ENCODE results near the gene CELA2A. TPM values are rescaled to one million over a fixed set of nuclear protein-coding genes. Genes with fewer than 3 reads are reported as not detected.

Gene CELA2A
- total and polyA plus RNA-seq, 2 donors (not counting 3 experiments of a cell fraction or from before 2014, with no cell fraction given) = not detected

DNA sequence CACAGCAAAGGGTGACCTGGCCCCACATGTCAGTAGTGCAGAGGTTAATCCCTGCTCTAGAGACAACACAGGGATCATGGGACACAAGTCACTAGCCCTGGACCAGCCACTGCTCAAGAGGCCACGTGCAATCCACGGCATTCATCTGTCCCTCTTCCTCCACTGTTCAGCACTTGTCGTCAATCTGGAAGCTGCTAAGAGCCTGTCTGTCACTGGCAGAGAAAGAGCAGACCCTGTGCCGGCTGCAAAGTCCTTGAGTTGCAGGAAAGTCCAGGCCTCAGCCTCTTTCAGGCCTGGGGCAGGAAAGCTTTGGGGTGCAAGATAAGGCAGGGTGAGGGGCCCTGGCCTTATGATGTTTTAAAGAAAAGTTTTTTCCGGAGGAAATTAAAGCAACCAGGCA, 36.1 kb downstream of the CELA2A start:
- ChIA-PET CTCF (no interaction called here), POLR2A (no interaction called here)
- Histone ChIP-seq H3K4me2 (ENCODE audit: insufficient read depth, low read length) (no peak overlapping the region), H3K4me1 (ENCODE audit: control insufficient read depth, extremely low read depth, insufficient read depth, low read length) (peaks cover 7% of the 10 kb centered on the region), H3K36me3 (ENCODE audit: control insufficient read depth in 2 of 2, extremely low read depth in 1 of 2, insufficient read depth in 2 of 2, low read length in 2 of 2) (peaks cover 0 to 3% of the 10 kb centered on the region in 2 experiments), H2AFZ (ENCODE audit: low read depth, low read length) (no peak overlapping the region), H3K27ac (ENCODE audit: insufficient read depth, low read depth, low read length) (no peak overlapping the region), H3K9me1 (replicated peaks; ENCODE audit: control insufficient read depth, extremely low read depth, insufficient read depth, low read length) (no peaks in the 10 kb centered on the region), H3K9me3 (replicated peaks; ENCODE audit: control insufficient read depth, insufficient read depth, low read length) (no peaks in the 10 kb centered on the region), H3K27me3 (ENCODE audit: control insufficient read depth in 2 of 2, insufficient read depth in 2 of 2, low read length in 2 of 2) (no peaks in the 10 kb centered on the region), H3K4me3 (replicated peaks in 1 of 3; ENCODE audit: insufficient read depth in 1 of 3, low read depth in 1 of 3, low read length in 3 of 3) (no peak overlapping the region), H3K9ac (replicated peaks; ENCODE audit: extremely low read depth, insufficient read depth, low read length) (no peak overlapping the region), H4K20me1 (replicated peaks; ENCODE audit: control insufficient read depth, extremely low read depth, insufficient read depth, low read length) (no peaks in the 10 kb centered on the region), H3K79me2 (ENCODE audit: control insufficient read depth, insufficient read depth, low read length) (no peaks in the 10 kb centered on the region)
- dilution Hi-C loops (cut with MboI; ENCODE audit: extremely low pct_ligation_motif_present, low sequenced_read_pairs) = no loop called here
- intact Hi-C loops (cut with micrococcal nuclease) = no loop called here
- TF ChIP-seq, protein P1, sequence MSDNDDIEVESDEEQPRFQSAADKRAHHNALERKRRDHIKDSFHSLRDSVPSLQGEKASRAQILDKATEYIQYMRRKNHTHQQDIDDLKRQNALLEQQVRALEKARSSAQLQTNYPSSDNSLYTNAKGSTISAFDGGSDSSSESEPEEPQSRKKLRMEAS (IDR thresholded peaks at IDR 0.05; ENCODE audit: insufficient read depth, insufficient read length) = no peak
- TF ChIP-seq POLR2AphosphoS5 (IDR thresholded peaks at IDR 0.05; ENCODE audit: insufficient read depth, low read depth, low read length) (no peak), EZH2 (IDR thresholded peaks at IDR 0.05; ENCODE audit: borderline replicate concordance, low read depth, low read length, severe bottlenecking) (no peak), GATA2 (IDR thresholded peaks at IDR 0.05; ENCODE audit: insufficient read depth, insufficient read length, low read depth, low read length) (no peak), FOS (IDR thresholded peaks at IDR 0.05; ENCODE audit: borderline replicate concordance, insufficient read depth, low read length) (no peak), MYC (IDR thresholded peaks at IDR 0.05; ENCODE audit: low read depth, low read length) (no peak), JUN (IDR thresholded peaks at IDR 0.05; ENCODE audit: borderline replicate concordance, insufficient read depth, insufficient read length, low read depth) (no peak), POLR2A (IDR thresholded peaks at IDR 0.05; ENCODE audit: low read depth, low read length) (no peak)
- TF ChIP-seq, protein P2, sequence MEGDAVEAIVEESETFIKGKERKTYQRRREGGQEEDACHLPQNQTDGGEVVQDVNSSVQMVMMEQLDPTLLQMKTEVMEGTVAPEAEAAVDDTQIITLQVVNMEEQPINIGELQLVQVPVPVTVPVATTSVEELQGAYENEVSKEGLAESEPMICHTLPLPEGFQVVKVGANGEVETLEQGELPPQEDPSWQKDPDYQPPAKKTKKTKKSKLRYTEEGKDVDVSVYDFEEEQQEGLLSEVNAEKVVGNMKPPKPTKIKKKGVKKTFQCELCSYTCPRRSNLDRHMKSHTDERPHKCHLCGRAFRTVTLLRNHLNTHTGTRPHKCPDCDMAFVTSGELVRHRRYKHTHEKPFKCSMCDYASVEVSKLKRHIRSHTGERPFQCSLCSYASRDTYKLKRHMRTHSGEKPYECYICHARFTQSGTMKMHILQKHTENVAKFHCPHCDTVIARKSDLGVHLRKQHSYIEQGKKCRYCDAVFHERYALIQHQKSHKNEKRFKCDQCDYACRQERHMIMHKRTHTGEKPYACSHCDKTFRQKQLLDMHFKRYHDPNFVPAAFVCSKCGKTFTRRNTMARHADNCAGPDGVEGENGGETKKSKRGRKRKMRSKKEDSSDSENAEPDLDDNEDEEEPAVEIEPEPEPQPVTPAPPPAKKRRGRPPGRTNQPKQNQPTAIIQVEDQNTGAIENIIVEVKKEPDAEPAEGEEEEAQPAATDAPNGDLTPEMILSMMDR (IDR thresholded peaks at IDR 0.05; ENCODE audit: extremely low read depth in 1 of 2, insufficient read depth in 1 of 2, low read depth in 1 of 2, low read length in 2 of 2) = no peak
- no peak for DNase-seq (ENCODE audit: low read depth, low spot score)
- BruUV-seq (replicated peaks) = no TSS peak
- FAIRE-seq = no peak

Data from endothelial cell of umbilical vein (primary cell).